Stomach (tissue), 9 donors: ENCODE measurements around the gene COL6A1. TPM values are rescaled to one million over a fixed set of nuclear protein-coding genes. Genes with fewer than 3 reads are reported as not detected.

Experiments used
- DNase-seq, 2 donors: peaks; one replicate each; pipeline versions ENCODE4 v3.0.0 to v3.0.0-alpha.2; 2013 to 2019
- H3K27ac ChIP-seq, 5 donors: fragments of 200-600 bp in 4 of 5; sonication (generic) in 4 of 5; one replicate each; pipeline ENCODE4 v1.5.1; 2013 to 2019; ENCODE audit warnings: mild to moderate bottlenecking in 1 of 5, moderate library complexity in 1 of 5
- H3K27me3 ChIP-seq, 3 donors: fragments of 200-600 bp; sonication (generic); one replicate each; pipeline ENCODE4 v1.5.1; 2017 to 2019; ENCODE audit warnings: mixed run types in 1 of 3
- H3K36me3 ChIP-seq, 4 donors: fragments of 200-600 bp; sonication (generic); 1 replicate in 3 of 4; 2 replicates in 1 of 4; pipeline ENCODE4 v1.5.1; 2016 to 2019
- H3K4me1 ChIP-seq, 4 donors: fragments of 200-600 bp; sonication (generic); one replicate each; pipeline ENCODE4 v1.5.1; 2016 to 2019
- H3K4me3 ChIP-seq, 4 donors: fragments of 200-600 bp; sonication (generic) in 3 of 4; one replicate each; pipeline ENCODE4 v1.5.1; 2016 to 2019; ENCODE audit warnings: mild to moderate bottlenecking in 1 of 4
- H3K9me3 ChIP-seq, 4 donors: fragments of 200-600 bp; sonication (generic); one replicate each; pipeline ENCODE4 v1.5.1; 2016 to 2019
- CTCF ChIP-seq, 7 experiments: fragments of 450-650 bp in 4 of 7; fragments of 200-600 bp in 3 of 7; sonication (generic) in 3 of 7; IDR thresholded peaks; one replicate each; pipeline ENCODE4 v1.5.1; 2016 to 2019; ENCODE audit warnings: antibody characterized with exemption in 7 of 7, control low read depth in 2 of 7, mild to moderate bottlenecking in 1 of 7
- EP300 ChIP-seq: sonication (generic); formaldehyde crosslinking; IDR thresholded peaks from one replicate; pipeline ENCODE4 v1.6.1; 2017; ENCODE audit warnings: antibody characterized with exemption
- POLR2A ChIP-seq, 4 donors: fragments of 450-650 bp; IDR thresholded peaks; one replicate each; pipeline ENCODE4 v1.6.1; 2016; ENCODE audit warnings: antibody characterized with exemption in 4 of 4, control low read depth in 2 of 4, mild to moderate bottlenecking in 1 of 4, moderate library complexity in 1 of 4
- POLR2AphosphoS5 ChIP-seq, 3 donors: sonication (generic); formaldehyde crosslinking; IDR thresholded peaks; one replicate each; pipeline ENCODE4 v1.6.1; 2016; ENCODE audit warnings: antibody characterized with exemption in 3 of 3
- WGBS, 5 donors: extraction: QIAGEN DNeasy Blood & Tissue Kit in 3 of 5; methylation state at CpG; one replicate each; pipeline versions ENCODE4 v1.1.5 to v1.1.7; 2013 to 2018; 5-methylcytosine and 5-hydroxymethylcytosine counted together
- intact Hi-C: fragments of 100-400 bp; cut with DNase I; formaldehyde crosslinking; loops from one replicate; pipeline ENCODE4 v1.15.1; 2023; ENCODE audit warnings: low total_unique reads
- polyA plus RNA-seq, 3 donors: library from polyadenylated mRNA; stranded (reverse); fragments of 200-250 nt; gene quantifications; one replicate each; pipeline ENCODE4 v1.2.3, GENCODE V29; 2013
- total RNA-seq, 5 donors: library from RNA; depleted of rRNA; stranded (reverse); fragments of >200 nt; gene quantifications; one replicate each; pipeline versions ENCODE4 v1.1.0 to v1.2.3, GENCODE V29; 2014 to 2016
- donor health status: healthy with polysubstance abuse.
- donor health status: Bipolar disorder and iron deficiency.
- donor health status: healthy.

COL6A1 gene
- total and polyA plus RNA-seq, 8 donors, result 63.2 to 756 (median 254) TPM

- Histone ChIP-seq H3K4me1 (peaks cover 28 to 83% (median 68%) of the 10 kb centered on the region in 4 donors), H3K36me3 (no peaks in the 10 kb centered on the region), H3K4me3 (no peak overlapping the region), H3K27me3 (peaks cover 0 to 82% (median 45%) of the 10 kb centered on the region in 3 donors), H3K9me3 (no peaks in the 10 kb centered on the region), H3K27ac (peak overlapping the region; percentile 60 to 87 (median 86))
- no peak for TF ChIP-seq EP300
- TF ChIP-seq POLR2AphosphoS5 (IDR thresholded peaks at IDR 0.05), result no peak
- TF ChIP-seq POLR2A (IDR thresholded peaks at IDR 0.05), result no peak
- no peak for TF ChIP-seq CTCF (IDR thresholded peaks at IDR 0.05)
- WGBS, 5 donors, result 21 to 28% (median 27%) methylated on average over 5 of the region's 5 CpGs; no CpG with 5 or more reads in 1 of the 5 donors
- intact Hi-C loops, result no loop called here
- peak; percentile 23 to 74 for DNase-seq
Measured at GRCh38 chr21:45977396-45977795, 4.2 kb upstream of the COL6A1 start.

- WGBS, 5 donors, result 63 to 82% (median 65%) methylated on average over 18 to 20 of the region's 20 CpGs
- H3K36me3 ChIP-seq, result peaks cover 0 to 4% (median 0%) of the 10 kb centered on the region in 4 donors
- DNase-seq, result no peak
- no peaks in the 10 kb centered on the region for H3K9me3 ChIP-seq
- intact Hi-C loops, result no loop called here
- H3K4me1 ChIP-seq, result peaks cover 13 to 80% (median 67%) of the 10 kb centered on the region in 4 donors
- peak overlapping the region in 4 of 5 donors; percentile 63 to 87 (median 86) for H3K27ac ChIP-seq
- peaks cover 0 to 73% (median 29%) of the 10 kb centered on the region in 3 donors for H3K27me3 ChIP-seq
- TF ChIP-seq EP300 (no peak), POLR2AphosphoS5 (IDR thresholded peaks at IDR 0.05) (no peak)
- no peak overlapping the region for H3K4me3 ChIP-seq
Measured at GRCh38 chr21:45979141-45979631, 2.4 kb upstream of the COL6A1 start.

- Histone ChIP-seq H3K9me3 (no peaks in the 10 kb centered on the region), H3K4me1 (peaks cover 8 to 80% (median 65%) of the 10 kb centered on the region in 4 donors), H3K36me3 (peaks cover 0 to 8% (median 0%) of the 10 kb centered on the region in 4 donors), H3K27ac (peak overlapping the region in 4 of 5 donors; percentile 63 to 87 (median 86)), H3K27me3 (peaks cover 0 to 68% (median 24%) of the 10 kb centered on the region in 3 donors), H3K4me3 (no peak overlapping the region)
- no peak for TF ChIP-seq EP300
- TF ChIP-seq POLR2A (IDR thresholded peaks at IDR 0.05), result no peak
- no peak for TF ChIP-seq POLR2AphosphoS5 (IDR thresholded peaks at IDR 0.05)
- intact Hi-C loops, result no loop called here
- WGBS, 5 donors, result 67 to 75% (median 68%) methylated on average over 7 of the region's 7 CpGs
- no peak for DNase-seq
Measured at GRCh38 chr21:45979651-45980050, 1.9 kb upstream of the COL6A1 start.

GRCh38 chr21:45980271-45980670 is 1.3 kb upstream of the COL6A1 start:
- intact Hi-C loops, result no loop called here
- no peak for DNase-seq

GRCh38 chr21:45980697-45981096 is 873 bp upstream of the COL6A1 start:
- peaks cover 0 to 80% (median 59%) of the 10 kb centered on the region in 4 donors for H3K4me1 ChIP-seq
- no peak for TF ChIP-seq EP300
- no peak for TF ChIP-seq POLR2A (IDR thresholded peaks at IDR 0.05)
- no peak for TF ChIP-seq CTCF (IDR thresholded peaks at IDR 0.05)
- no peak for TF ChIP-seq POLR2AphosphoS5 (IDR thresholded peaks at IDR 0.05)

More at GRCh38 chr21:45980271-45980670, 1.3 kb upstream of the COL6A1 start:
- Histone ChIP-seq H3K27ac (peak overlapping the region in 4 of 5 donors; percentile 63 to 87 (median 86)), H3K27me3 (peaks cover 0 to 62% (median 18%) of the 10 kb centered on the region in 3 donors), H3K4me3 (no peak overlapping the region), H3K4me1 (peaks cover 2 to 80% (median 61%) of the 10 kb centered on the region in 4 donors), H3K36me3 (peaks cover 0 to 15% (median under 1%) of the 10 kb centered on the region in 4 donors), H3K9me3 (no peaks in the 10 kb centered on the region)
- 55 to 76% (median 69%) methylated on average over 2 of the region's 2 CpGs for WGBS, 5 donors
- TF ChIP-seq EP300 (no peak), POLR2A (IDR thresholded peaks at IDR 0.05) (no peak), CTCF (IDR thresholded peaks at IDR 0.05) (no peak), POLR2AphosphoS5 (IDR thresholded peaks at IDR 0.05) (no peak)

More at GRCh38 chr21:45980697-45981096, 873 bp upstream of the COL6A1 start:
- Histone ChIP-seq H3K27me3 (peaks cover 0 to 57% (median 16%) of the 10 kb centered on the region in 3 donors), H3K36me3 (peaks cover 0 to 19% (median 4%) of the 10 kb centered on the region in 4 donors), H3K9me3 (no peaks in the 10 kb centered on the region), H3K4me3 (peak overlapping the region; percentile 43 to 89 (median 76)), H3K27ac (peak overlapping the region; percentile 63 to 87 (median 86))
- intact Hi-C loops, result no loop called here
- DNase-seq, result no peak
